ENCODE results near the gene ACCSL. TPM values are rescaled to one million over a fixed set of nuclear protein-coding genes. Genes with fewer than 3 reads are reported as not detected.

ACCSL gene
- total and polyA plus RNA-seq, 2 donors (not counting 1 experiment from before 2014, with no cell fraction given), result not detected

DNA sequence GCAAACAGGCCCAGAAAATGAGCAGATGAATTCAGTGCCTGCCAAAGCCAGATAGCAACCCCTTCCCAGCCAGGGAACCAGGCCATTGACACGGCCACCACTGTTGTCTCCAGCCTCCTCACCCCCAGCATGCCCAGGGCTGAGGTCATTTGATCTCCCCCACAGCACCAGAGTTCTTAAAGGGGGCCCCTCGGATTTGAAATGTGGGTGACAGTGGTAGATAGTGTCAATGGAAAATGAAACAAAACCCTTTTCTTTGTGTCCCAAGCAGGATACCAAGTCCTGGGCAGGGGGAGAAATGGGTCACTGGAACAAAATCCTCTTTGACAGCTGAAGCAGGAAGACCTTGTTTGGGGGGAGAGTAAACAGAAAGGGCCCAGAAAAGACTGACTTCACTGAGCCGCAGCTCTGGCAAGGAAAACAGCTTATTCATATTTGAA, 14.3 kb upstream of the ACCSL start:
- TF ChIP-seq, protein P1, sequence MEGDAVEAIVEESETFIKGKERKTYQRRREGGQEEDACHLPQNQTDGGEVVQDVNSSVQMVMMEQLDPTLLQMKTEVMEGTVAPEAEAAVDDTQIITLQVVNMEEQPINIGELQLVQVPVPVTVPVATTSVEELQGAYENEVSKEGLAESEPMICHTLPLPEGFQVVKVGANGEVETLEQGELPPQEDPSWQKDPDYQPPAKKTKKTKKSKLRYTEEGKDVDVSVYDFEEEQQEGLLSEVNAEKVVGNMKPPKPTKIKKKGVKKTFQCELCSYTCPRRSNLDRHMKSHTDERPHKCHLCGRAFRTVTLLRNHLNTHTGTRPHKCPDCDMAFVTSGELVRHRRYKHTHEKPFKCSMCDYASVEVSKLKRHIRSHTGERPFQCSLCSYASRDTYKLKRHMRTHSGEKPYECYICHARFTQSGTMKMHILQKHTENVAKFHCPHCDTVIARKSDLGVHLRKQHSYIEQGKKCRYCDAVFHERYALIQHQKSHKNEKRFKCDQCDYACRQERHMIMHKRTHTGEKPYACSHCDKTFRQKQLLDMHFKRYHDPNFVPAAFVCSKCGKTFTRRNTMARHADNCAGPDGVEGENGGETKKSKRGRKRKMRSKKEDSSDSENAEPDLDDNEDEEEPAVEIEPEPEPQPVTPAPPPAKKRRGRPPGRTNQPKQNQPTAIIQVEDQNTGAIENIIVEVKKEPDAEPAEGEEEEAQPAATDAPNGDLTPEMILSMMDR (conservative IDR thresholded peaks at IDR 0.05 in 1 of 2, IDR thresholded peaks at IDR 0.05 in 1 of 2; ENCODE audit: low read depth in 1 of 2, low read length in 2 of 2), result no peak
- no peak for TF ChIP-seq EZH2 (IDR thresholded peaks at IDR 0.05; ENCODE audit: low read length, missing control alignments)
- no peak overlapping the region for H2AFZ ChIP-seq (ENCODE audit: low read length)
- H3K79me2 ChIP-seq (ENCODE audit: control insufficient read depth, insufficient read depth, low read length), result no peaks in the 10 kb centered on the region
- H3K9me3 ChIP-seq (ENCODE audit: control insufficient read depth, insufficient read depth, low read depth, low read length), result no peaks in the 10 kb centered on the region
- H3K4me2 ChIP-seq (ENCODE audit: extremely low read depth, insufficient read depth, low read length), result no peak overlapping the region
- no peaks in the 10 kb centered on the region for H3K27me3 ChIP-seq (ENCODE audit: control insufficient read depth, insufficient read depth, low read length)
- no peaks in the 10 kb centered on the region for H4K20me1 ChIP-seq (ENCODE audit: control insufficient read depth, extremely low read depth, insufficient read depth, low read length)
- H3K36me3 ChIP-seq (ENCODE audit: control insufficient read depth, insufficient read depth, low read length), result no peaks in the 10 kb centered on the region
- H3K9ac ChIP-seq (ENCODE audit: insufficient read depth, low read length), result no peak overlapping the region
- H3K27ac ChIP-seq (ENCODE audit: insufficient read depth, low read length), result no peak overlapping the region
- DNase-seq (ENCODE audit: low read depth in 2 of 2), result no peak
- H3K4me1 ChIP-seq (ENCODE audit: control insufficient read depth, extremely low read depth, insufficient read depth, low read length), result peaks cover 21% of the 10 kb centered on the region
- no peak overlapping the region for H3K4me3 ChIP-seq (replicated peaks in 1 of 4; ENCODE audit: control extremely low read depth in 1 of 4, insufficient read depth in 1 of 4, low read depth in 3 of 4, low read length in 4 of 4)

DNA sequence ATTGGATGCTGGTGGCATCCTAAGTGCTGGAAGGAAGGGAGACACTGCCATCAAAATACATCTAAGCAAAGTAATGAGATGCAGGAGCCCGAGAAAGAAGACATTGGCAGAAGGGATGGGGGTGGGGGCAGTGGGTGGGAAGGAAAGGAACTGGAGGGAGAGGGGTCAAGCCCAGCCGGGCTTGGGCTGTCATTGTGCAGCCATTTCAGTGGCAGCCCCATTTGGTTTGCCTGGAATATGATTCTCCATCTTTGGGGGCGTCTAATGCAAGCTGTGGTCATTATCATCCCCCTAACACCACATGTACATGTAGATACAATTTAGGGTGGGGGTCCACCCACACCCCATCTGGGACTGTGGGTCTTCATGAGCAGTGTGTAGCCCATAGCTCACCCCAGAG, 13.9 kb upstream of the ACCSL start:
- no peak overlapping the region for H3K4me3 ChIP-seq (replicated peaks in 1 of 4; ENCODE audit: control extremely low read depth in 1 of 4, insufficient read depth in 1 of 4, low read depth in 3 of 4, low read length in 4 of 4)
- no peaks in the 10 kb centered on the region for H3K79me2 ChIP-seq (ENCODE audit: control insufficient read depth, insufficient read depth, low read length)
- TF ChIP-seq, protein P1 (conservative IDR thresholded peaks at IDR 0.05 in 1 of 2, IDR thresholded peaks at IDR 0.05 in 1 of 2; ENCODE audit: low read depth in 1 of 2, low read length in 2 of 2), result no peak
- TF ChIP-seq EZH2 (IDR thresholded peaks at IDR 0.05; ENCODE audit: low read length, missing control alignments), result no peak
- no peaks in the 10 kb centered on the region for H4K20me1 ChIP-seq (ENCODE audit: control insufficient read depth, extremely low read depth, insufficient read depth, low read length)
- H3K36me3 ChIP-seq (ENCODE audit: control insufficient read depth, insufficient read depth, low read length), result no peaks in the 10 kb centered on the region
- H3K27ac ChIP-seq (ENCODE audit: insufficient read depth, low read length), result no peak overlapping the region
- no peak overlapping the region for H2AFZ ChIP-seq (ENCODE audit: low read length)
- H3K4me1 ChIP-seq (ENCODE audit: control insufficient read depth, extremely low read depth, insufficient read depth, low read length), result peaks cover 18% of the 10 kb centered on the region
- H3K27me3 ChIP-seq (ENCODE audit: control insufficient read depth, insufficient read depth, low read length), result no peaks in the 10 kb centered on the region
- H3K4me2 ChIP-seq (ENCODE audit: extremely low read depth, insufficient read depth, low read length), result no peak overlapping the region
- H3K9me3 ChIP-seq (ENCODE audit: control insufficient read depth, insufficient read depth, low read depth, low read length), result no peaks in the 10 kb centered on the region
- H3K9ac ChIP-seq (ENCODE audit: insufficient read depth, low read length), result no peak overlapping the region
- no peak for DNase-seq (ENCODE audit: low read depth in 2 of 2)

DNA sequence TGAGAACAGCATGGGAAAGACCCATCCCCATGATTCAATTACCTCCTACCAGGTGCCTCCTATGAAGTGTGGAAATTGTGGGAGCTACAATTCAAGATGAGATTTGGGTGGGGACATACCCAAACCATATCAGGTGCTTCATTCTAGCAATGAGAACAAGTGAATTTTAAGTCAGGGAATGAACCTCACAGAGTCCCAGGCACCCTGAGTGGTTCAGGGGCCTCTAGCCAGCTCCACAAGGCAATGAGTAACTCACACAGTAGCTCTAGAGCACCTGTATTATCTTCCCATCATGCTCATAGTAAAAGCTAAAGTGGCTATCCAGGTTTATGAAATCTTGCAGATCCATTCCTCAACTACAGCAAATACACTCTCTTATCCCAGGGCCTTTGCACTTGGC, 13.1 kb upstream of the ACCSL start:
- Histone ChIP-seq H3K4me3 (replicated peaks in 1 of 4; ENCODE audit: control extremely low read depth in 1 of 4, insufficient read depth in 1 of 4, low read depth in 3 of 4, low read length in 4 of 4) (no peak overlapping the region), H3K27ac (ENCODE audit: insufficient read depth, low read length) (no peak overlapping the region), H3K9me3 (ENCODE audit: control insufficient read depth, insufficient read depth, low read depth, low read length) (no peaks in the 10 kb centered on the region), H4K20me1 (ENCODE audit: control insufficient read depth, extremely low read depth, insufficient read depth, low read length) (no peaks in the 10 kb centered on the region), H2AFZ (ENCODE audit: low read length) (no peak overlapping the region), H3K27me3 (ENCODE audit: control insufficient read depth, insufficient read depth, low read length) (no peaks in the 10 kb centered on the region), H3K9ac (ENCODE audit: insufficient read depth, low read length) (no peak overlapping the region), H3K4me2 (ENCODE audit: extremely low read depth, insufficient read depth, low read length) (no peak overlapping the region), H3K79me2 (ENCODE audit: control insufficient read depth, insufficient read depth, low read length) (no peaks in the 10 kb centered on the region), H3K4me1 (ENCODE audit: control insufficient read depth, extremely low read depth, insufficient read depth, low read length) (peaks cover 18% of the 10 kb centered on the region), H3K36me3 (ENCODE audit: control insufficient read depth, insufficient read depth, low read length) (no peaks in the 10 kb centered on the region)
- no peak for TF ChIP-seq EZH2 (IDR thresholded peaks at IDR 0.05; ENCODE audit: low read length, missing control alignments)
- TF ChIP-seq, protein P1 (conservative IDR thresholded peaks at IDR 0.05 in 1 of 2, IDR thresholded peaks at IDR 0.05 in 1 of 2; ENCODE audit: low read depth in 1 of 2, low read length in 2 of 2), result no peak
- DNase-seq (ENCODE audit: low read depth in 2 of 2), result no peak

Data from fibroblast of lung (primary cell).